B cell (primary cell): ENCODE data around the gene TEX101.
"Not testable (repeated sequence)": the region's sequence is repeated elsewhere in the genome, so short reads cannot be mapped to it uniquely, and the experiment has no call there.

ENCODE experiments used
- EZH2 ChIP-seq: IDR thresholded peaks from 2 replicates; pipeline ENCODE4 v1.6.1; 2012; ENCODE audit warnings: borderline replicate concordance, low read depth, mild to moderate bottlenecking, moderate library complexity, low read length; ENCODE audit not compliant: insufficient read depth, poor library complexity, severe bottlenecking
- TF ChIP-seq, protein P1 (sequence below): fragments of 200-600 bp; IDR thresholded peaks from one replicate; pipeline ENCODE4 v1.8.0; 2022; ENCODE audit warnings: antibody characterized with exemption, mild to moderate bottlenecking

- TF ChIP-seq, protein P1, sequence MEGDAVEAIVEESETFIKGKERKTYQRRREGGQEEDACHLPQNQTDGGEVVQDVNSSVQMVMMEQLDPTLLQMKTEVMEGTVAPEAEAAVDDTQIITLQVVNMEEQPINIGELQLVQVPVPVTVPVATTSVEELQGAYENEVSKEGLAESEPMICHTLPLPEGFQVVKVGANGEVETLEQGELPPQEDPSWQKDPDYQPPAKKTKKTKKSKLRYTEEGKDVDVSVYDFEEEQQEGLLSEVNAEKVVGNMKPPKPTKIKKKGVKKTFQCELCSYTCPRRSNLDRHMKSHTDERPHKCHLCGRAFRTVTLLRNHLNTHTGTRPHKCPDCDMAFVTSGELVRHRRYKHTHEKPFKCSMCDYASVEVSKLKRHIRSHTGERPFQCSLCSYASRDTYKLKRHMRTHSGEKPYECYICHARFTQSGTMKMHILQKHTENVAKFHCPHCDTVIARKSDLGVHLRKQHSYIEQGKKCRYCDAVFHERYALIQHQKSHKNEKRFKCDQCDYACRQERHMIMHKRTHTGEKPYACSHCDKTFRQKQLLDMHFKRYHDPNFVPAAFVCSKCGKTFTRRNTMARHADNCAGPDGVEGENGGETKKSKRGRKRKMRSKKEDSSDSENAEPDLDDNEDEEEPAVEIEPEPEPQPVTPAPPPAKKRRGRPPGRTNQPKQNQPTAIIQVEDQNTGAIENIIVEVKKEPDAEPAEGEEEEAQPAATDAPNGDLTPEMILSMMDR: not testable (repeated sequence)
- TF ChIP-seq EZH2: not testable (repeated sequence)
Observed at GRCh38 chr19:43393501-43393900, 21.2 kb upstream of the TEX101 start.
